PC-3 (cell line): ENCODE data around the gene GTF3C2.

Experiments
- EZH2 ChIP-seq: fragments of 300-600 bp; sonication (generic); IDR thresholded peaks from one replicate; pipeline ENCODE4 v1.6.1; 2017; ENCODE audit warnings: antibody characterized with exemption, mild to moderate bottlenecking, low read length; ENCODE audit not compliant: unreplicated experiment
- TF ChIP-seq, protein P1 (sequence below): fragments of 300-600 bp; sonication (generic); conservative IDR thresholded peaks from 2 replicates; pipeline ENCODE4 v1.5.1; 2017; ENCODE audit warnings: antibody characterized with exemption, low read depth, mild to moderate bottlenecking, low read length

- TF ChIP-seq, protein P1, sequence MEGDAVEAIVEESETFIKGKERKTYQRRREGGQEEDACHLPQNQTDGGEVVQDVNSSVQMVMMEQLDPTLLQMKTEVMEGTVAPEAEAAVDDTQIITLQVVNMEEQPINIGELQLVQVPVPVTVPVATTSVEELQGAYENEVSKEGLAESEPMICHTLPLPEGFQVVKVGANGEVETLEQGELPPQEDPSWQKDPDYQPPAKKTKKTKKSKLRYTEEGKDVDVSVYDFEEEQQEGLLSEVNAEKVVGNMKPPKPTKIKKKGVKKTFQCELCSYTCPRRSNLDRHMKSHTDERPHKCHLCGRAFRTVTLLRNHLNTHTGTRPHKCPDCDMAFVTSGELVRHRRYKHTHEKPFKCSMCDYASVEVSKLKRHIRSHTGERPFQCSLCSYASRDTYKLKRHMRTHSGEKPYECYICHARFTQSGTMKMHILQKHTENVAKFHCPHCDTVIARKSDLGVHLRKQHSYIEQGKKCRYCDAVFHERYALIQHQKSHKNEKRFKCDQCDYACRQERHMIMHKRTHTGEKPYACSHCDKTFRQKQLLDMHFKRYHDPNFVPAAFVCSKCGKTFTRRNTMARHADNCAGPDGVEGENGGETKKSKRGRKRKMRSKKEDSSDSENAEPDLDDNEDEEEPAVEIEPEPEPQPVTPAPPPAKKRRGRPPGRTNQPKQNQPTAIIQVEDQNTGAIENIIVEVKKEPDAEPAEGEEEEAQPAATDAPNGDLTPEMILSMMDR = no peak
- no peak for TF ChIP-seq EZH2
Measured at GRCh38 chr2:27400348-27401135, 44.0 kb upstream of the GTF3C2 start.
